ENCODE data around the gene FAM227A. TPM values are rescaled to one million over a fixed set of nuclear protein-coding genes. Genes with fewer than 3 reads are reported as not detected.

The FAM227A gene
- total RNA-seq, 2 donors from 2014 or later, result 9.1 to 14.9 TPM

- Histone ChIP-seq H3K9me3 (ENCODE audit: control insufficient read depth, low read length) (no peaks in the 10 kb centered on the region), H3K4me1 (ENCODE audit: control insufficient read depth, insufficient read depth, low read length) (peaks cover 5% of the 10 kb centered on the region), H3K36me3 (ENCODE audit: control insufficient read depth, insufficient read depth, low read length) (peaks cover 43% of the 10 kb centered on the region), H3K27me3 (ENCODE audit: control insufficient read depth, insufficient read depth, low read length, poor library complexity, severe bottlenecking) (no peaks in the 10 kb centered on the region), H3K4me3 (ENCODE audit: low read length) (no peak overlapping the region), H3K9ac (ENCODE audit: extremely low read depth, low read length, poor library complexity, severe bottlenecking) (no peak overlapping the region), H3K27ac (ENCODE audit: low read depth, low read length) (no peak overlapping the region)
- DNase-seq, result no peak
- 94 to 95% methylated on average over 2 of the region's 2 CpGs for WGBS, 2 experiments (ENCODE audit: insufficient coverage in 1 of 2, insufficient read length in 1 of 2)
- Mint-ChIP-seq H3K27me3 (ENCODE audit: insufficient read depth) (no peaks in the 10 kb centered on the region), H3K27ac (no peak overlapping the region), H3K9me3 (no peaks in the 10 kb centered on the region), H3K4me3 (no peak overlapping the region), H3K4me1 (peaks cover 26% of the 10 kb centered on the region), H3K36me3 (ENCODE audit: low read depth) (peaks cover 56% of the 10 kb centered on the region)
- no peak for TF ChIP-seq CTCF (conservative IDR thresholded peaks at IDR 0.05)
These were observed 37.9 kb upstream of the FAM227A start for GRCh38 chr22:38694049-38694448.

GRCh38 chr22:38689651-38690050 is 33.5 kb upstream of the FAM227A start:
- no peaks in the 10 kb centered on the region for H3K9me3 Mint-ChIP-seq
- no peaks in the 10 kb centered on the region for H3K4me1 ChIP-seq (ENCODE audit: control insufficient read depth, insufficient read depth, low read length)

GRCh38 chr22:38685761-38686160 is 29.6 kb upstream of the FAM227A start:
- H3K4me1 Mint-ChIP-seq, result peaks cover 4% of the 10 kb centered on the region
- no peaks in the 10 kb centered on the region for H3K27me3 ChIP-seq (ENCODE audit: control insufficient read depth, insufficient read depth, low read length, poor library complexity, severe bottlenecking)
- no peaks in the 10 kb centered on the region for H3K27me3 Mint-ChIP-seq (ENCODE audit: insufficient read depth)
- DNase-seq, result no peak
- H3K4me3 Mint-ChIP-seq, result no peak overlapping the region
- no peak overlapping the region for H3K4me3 ChIP-seq (ENCODE audit: low read length)
- H3K9ac ChIP-seq (ENCODE audit: extremely low read depth, low read length, poor library complexity, severe bottlenecking), result no peak overlapping the region
- H3K9me3 Mint-ChIP-seq, result peaks cover 22% of the 10 kb centered on the region
- no peak for TF ChIP-seq CTCF (conservative IDR thresholded peaks at IDR 0.05)
- H3K4me1 ChIP-seq (ENCODE audit: control insufficient read depth, insufficient read depth, low read length), result no peaks in the 10 kb centered on the region
- no peak overlapping the region for H3K27ac ChIP-seq (ENCODE audit: low read depth, low read length)
- H3K36me3 ChIP-seq (ENCODE audit: control insufficient read depth, insufficient read depth, low read length), result peaks cover 78% of the 10 kb centered on the region
- peaks cover 9% of the 10 kb centered on the region for H3K9me3 ChIP-seq (ENCODE audit: control insufficient read depth, low read length)
- 96 to 100% methylated on average over 1 of the region's 1 CpG for WGBS, 2 experiments (ENCODE audit: insufficient coverage in 1 of 2, insufficient read length in 1 of 2)
- H3K27ac Mint-ChIP-seq, result no peak overlapping the region
- peaks cover 74% of the 10 kb centered on the region for H3K36me3 Mint-ChIP-seq (ENCODE audit: low read depth)

More at GRCh38 chr22:38689651-38690050, 33.5 kb upstream of the FAM227A start:
- Histone ChIP-seq H3K27ac (ENCODE audit: low read depth, low read length) (no peak overlapping the region), H3K27me3 (ENCODE audit: control insufficient read depth, insufficient read depth, low read length, poor library complexity, severe bottlenecking) (no peaks in the 10 kb centered on the region), H3K9me3 (ENCODE audit: control insufficient read depth, low read length) (no peaks in the 10 kb centered on the region), H3K36me3 (ENCODE audit: control insufficient read depth, insufficient read depth, low read length) (peaks cover 78% of the 10 kb centered on the region), H3K4me3 (ENCODE audit: low read length) (no peak overlapping the region), H3K9ac (ENCODE audit: extremely low read depth, low read length, poor library complexity, severe bottlenecking) (no peak overlapping the region)
- peaks cover 70% of the 10 kb centered on the region for H3K36me3 Mint-ChIP-seq (ENCODE audit: low read depth)
- no peaks in the 10 kb centered on the region for H3K27me3 Mint-ChIP-seq (ENCODE audit: insufficient read depth)
- no peak for DNase-seq
- WGBS, 2 experiments (ENCODE audit: insufficient coverage in 1 of 2, insufficient read length in 1 of 2), result 100% methylated on average over 1 of the region's 1 CpG; no CpG with 5 or more reads in 1 of the 2 experiments
- no peak for TF ChIP-seq CTCF (conservative IDR thresholded peaks at IDR 0.05)
- H3K4me1 Mint-ChIP-seq, result no peaks in the 10 kb centered on the region
- H3K27ac Mint-ChIP-seq, result no peak overlapping the region
- H3K4me3 Mint-ChIP-seq, result no peak overlapping the region
